ENCODE data around the gene MAGI2.

The MAGI2 gene

DNA sequence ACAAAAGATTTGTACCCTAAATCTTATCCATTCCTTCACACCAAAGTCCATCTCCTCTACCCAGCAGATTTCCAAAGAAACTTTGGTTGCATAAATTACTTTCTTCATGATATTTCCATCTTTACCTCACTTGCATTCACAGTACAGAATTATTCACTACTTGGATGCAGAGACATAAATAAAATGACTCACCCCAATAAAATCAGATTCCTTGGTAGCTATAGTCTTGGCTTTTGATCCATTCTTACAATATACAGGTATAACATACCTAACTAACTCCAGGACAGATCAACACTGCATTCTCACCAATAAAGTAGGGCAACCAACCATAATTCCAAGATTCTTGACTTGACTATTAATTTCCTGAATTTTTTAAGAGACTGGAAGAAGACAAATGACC lies 815.1 kb downstream of the MAGI2 start:
- DNase-seq (ENCODE audit: low spot score) (no peak), ATAC-seq (ENCODE audit: low read depth) (no peak)
- Histone ChIP-seq H3K27me3 (ENCODE audit: insufficient read depth, poor library complexity, severe bottlenecking) (no peaks in the 10 kb centered on the region), H3K9me3 (ENCODE audit: severe bottlenecking) (no peaks in the 10 kb centered on the region), H3K27ac (ENCODE audit: poor library complexity, severe bottlenecking) (no peak overlapping the region), H3K4me1 (ENCODE audit: insufficient read depth, poor library complexity, severe bottlenecking) (no peaks in the 10 kb centered on the region), H3K4me3 (ENCODE audit: severe bottlenecking) (no peak overlapping the region), H3K36me3 (ENCODE audit: low read depth) (no peaks in the 10 kb centered on the region)
- TF ChIP-seq, protein P1, sequence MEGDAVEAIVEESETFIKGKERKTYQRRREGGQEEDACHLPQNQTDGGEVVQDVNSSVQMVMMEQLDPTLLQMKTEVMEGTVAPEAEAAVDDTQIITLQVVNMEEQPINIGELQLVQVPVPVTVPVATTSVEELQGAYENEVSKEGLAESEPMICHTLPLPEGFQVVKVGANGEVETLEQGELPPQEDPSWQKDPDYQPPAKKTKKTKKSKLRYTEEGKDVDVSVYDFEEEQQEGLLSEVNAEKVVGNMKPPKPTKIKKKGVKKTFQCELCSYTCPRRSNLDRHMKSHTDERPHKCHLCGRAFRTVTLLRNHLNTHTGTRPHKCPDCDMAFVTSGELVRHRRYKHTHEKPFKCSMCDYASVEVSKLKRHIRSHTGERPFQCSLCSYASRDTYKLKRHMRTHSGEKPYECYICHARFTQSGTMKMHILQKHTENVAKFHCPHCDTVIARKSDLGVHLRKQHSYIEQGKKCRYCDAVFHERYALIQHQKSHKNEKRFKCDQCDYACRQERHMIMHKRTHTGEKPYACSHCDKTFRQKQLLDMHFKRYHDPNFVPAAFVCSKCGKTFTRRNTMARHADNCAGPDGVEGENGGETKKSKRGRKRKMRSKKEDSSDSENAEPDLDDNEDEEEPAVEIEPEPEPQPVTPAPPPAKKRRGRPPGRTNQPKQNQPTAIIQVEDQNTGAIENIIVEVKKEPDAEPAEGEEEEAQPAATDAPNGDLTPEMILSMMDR (IDR thresholded peaks at IDR 0.05; ENCODE audit: poor library complexity, severe bottlenecking) = no peak

DNA sequence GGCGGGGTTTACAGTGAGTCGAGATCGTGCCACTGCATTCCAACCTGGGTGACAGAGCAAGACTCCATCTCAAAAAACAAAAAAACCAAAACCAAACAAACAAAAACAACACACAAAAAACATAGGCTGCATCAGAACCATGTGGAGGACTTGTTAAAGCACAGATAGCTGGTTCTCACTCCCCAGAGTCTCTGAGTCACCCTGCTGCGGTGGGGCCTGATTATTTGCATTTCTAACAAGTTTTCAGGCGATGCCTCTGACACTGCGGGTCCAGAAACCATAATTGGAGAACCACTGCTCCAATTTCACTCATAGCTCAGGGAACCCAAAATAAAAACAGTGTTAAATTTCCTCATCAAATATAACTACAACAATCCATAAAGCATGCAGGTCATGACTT lies 816.7 kb downstream of the MAGI2 start:
- Histone ChIP-seq H3K27ac (ENCODE audit: poor library complexity, severe bottlenecking) (no peak overlapping the region), H3K4me1 (ENCODE audit: insufficient read depth, poor library complexity, severe bottlenecking) (no peaks in the 10 kb centered on the region), H3K27me3 (ENCODE audit: insufficient read depth, poor library complexity, severe bottlenecking) (no peaks in the 10 kb centered on the region), H3K9me3 (ENCODE audit: severe bottlenecking) (no peaks in the 10 kb centered on the region), H3K36me3 (ENCODE audit: low read depth) (no peaks in the 10 kb centered on the region), H3K4me3 (ENCODE audit: severe bottlenecking) (no peak overlapping the region)
- ATAC-seq (ENCODE audit: low read depth) (no peak), DNase-seq (ENCODE audit: low spot score) (no peak)
- TF ChIP-seq, protein P1 (IDR thresholded peaks at IDR 0.05; ENCODE audit: poor library complexity, severe bottlenecking) = no peak

DNA sequence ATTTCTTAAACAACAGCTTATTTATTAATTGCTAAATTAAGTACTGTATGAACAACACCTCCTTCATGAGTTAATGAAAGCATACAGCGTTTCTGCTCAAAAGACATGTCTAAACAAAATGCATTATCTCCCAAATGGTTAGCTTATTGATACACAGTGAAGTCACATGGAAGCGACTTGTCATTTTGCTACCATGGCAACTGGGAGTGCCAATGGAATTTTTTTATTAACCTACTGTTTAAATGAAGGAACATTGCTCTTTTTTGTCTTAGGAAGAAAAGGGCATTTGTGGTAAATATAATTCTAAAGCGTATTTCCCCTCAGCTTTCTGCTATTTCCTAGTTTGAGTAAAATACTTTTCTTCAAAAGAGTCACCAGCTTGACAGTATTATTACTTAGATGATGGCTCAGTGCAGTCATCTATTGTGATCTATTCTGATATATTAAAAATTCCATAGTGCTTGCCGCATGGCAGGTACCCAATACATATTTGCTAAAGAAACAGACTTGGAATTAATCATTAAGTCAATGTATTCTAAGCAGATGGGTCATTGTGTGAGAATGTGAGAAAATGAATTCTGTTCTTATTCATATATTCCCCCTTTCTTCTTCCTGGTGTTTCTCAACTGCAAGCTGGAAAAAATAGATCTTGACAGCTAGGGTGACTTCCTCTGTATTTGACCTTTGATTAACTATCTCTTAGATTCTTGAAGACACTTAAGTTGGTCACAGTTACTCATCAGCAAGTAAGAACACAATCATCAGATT lies 818.3 kb downstream of the MAGI2 start:
- TF ChIP-seq, protein P1 (IDR thresholded peaks at IDR 0.05; ENCODE audit: poor library complexity, severe bottlenecking) = no peak
- no peaks in the 10 kb centered on the region for H3K36me3 ChIP-seq (ENCODE audit: low read depth)
- H3K9me3 ChIP-seq (ENCODE audit: severe bottlenecking) = no peaks in the 10 kb centered on the region
- no peak for DNase-seq (ENCODE audit: low spot score)
- H3K4me3 ChIP-seq (ENCODE audit: severe bottlenecking) = no peak overlapping the region
- ATAC-seq (ENCODE audit: low read depth) = no peak
- no peaks in the 10 kb centered on the region for H3K27me3 ChIP-seq (ENCODE audit: insufficient read depth, poor library complexity, severe bottlenecking)
- H3K27ac ChIP-seq (ENCODE audit: poor library complexity, severe bottlenecking) = no peak overlapping the region
- H3K4me1 ChIP-seq (ENCODE audit: insufficient read depth, poor library complexity, severe bottlenecking) = no peaks in the 10 kb centered on the region

DNA sequence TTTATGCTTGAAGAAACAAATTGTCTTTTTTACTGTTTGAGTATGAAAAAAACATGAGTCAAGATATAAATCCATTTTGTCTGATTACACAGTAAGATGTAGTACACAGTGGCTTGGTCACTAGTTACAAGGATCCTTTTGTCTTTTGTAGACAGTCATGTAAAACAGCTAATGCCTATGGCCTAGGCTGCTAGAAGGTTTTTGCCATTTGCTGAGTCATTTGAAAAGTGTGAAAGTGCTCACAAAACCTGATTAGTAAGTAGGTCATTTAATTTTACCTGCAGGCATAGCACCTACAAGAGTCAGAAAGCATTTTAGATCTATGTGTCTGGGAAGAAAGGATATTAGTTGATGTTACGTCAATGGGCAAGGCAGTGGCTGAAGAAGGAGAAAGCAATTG lies 819.4 kb downstream of the MAGI2 start:
- Histone ChIP-seq H3K4me3 (ENCODE audit: severe bottlenecking) (no peak overlapping the region), H3K27ac (ENCODE audit: poor library complexity, severe bottlenecking) (no peak overlapping the region)
- TF ChIP-seq, protein P1 (IDR thresholded peaks at IDR 0.05; ENCODE audit: poor library complexity, severe bottlenecking) = no peak

DNA sequence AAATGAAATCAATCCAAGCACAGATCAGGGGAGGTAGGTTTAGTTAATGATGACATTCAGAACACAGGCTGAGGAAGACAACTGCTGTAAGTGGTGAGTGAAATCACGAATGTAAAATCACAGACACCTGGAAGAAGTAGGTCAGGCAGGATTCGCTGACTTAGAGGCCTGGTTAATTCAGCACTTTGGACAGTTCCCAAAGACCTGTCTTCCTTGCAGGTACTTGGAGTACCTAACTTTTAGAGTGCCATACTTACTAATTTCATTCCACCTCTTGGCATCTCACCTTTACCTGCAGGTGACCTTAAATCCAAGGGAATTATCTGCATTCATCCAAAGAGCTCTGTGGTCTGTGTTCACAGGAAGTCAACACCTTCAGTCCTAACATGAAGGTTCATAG lies 832.5 kb downstream of the MAGI2 start:
- Histone ChIP-seq H3K27ac (ENCODE audit: poor library complexity, severe bottlenecking) (no peak overlapping the region), H3K36me3 (ENCODE audit: low read depth) (no peaks in the 10 kb centered on the region), H3K4me1 (ENCODE audit: insufficient read depth, poor library complexity, severe bottlenecking) (no peaks in the 10 kb centered on the region), H3K27me3 (ENCODE audit: insufficient read depth, poor library complexity, severe bottlenecking) (no peaks in the 10 kb centered on the region), H3K4me3 (ENCODE audit: severe bottlenecking) (no peak overlapping the region), H3K9me3 (ENCODE audit: severe bottlenecking) (no peaks in the 10 kb centered on the region)
- DNase-seq (ENCODE audit: low spot score) (no peak), ATAC-seq (ENCODE audit: low read depth) (no peak)
- TF ChIP-seq, protein P1 (IDR thresholded peaks at IDR 0.05; ENCODE audit: poor library complexity, severe bottlenecking) = no peak

More for the DNA sequence above, 819.4 kb downstream of the MAGI2 start:
- no peaks in the 10 kb centered on the region for H3K36me3 ChIP-seq (ENCODE audit: low read depth)
- no peaks in the 10 kb centered on the region for H3K27me3 ChIP-seq (ENCODE audit: insufficient read depth, poor library complexity, severe bottlenecking)
- no peaks in the 10 kb centered on the region for H3K9me3 ChIP-seq (ENCODE audit: severe bottlenecking)
- ATAC-seq (ENCODE audit: low read depth) = no peak
- no peaks in the 10 kb centered on the region for H3K4me1 ChIP-seq (ENCODE audit: insufficient read depth, poor library complexity, severe bottlenecking)
- DNase-seq (ENCODE audit: low spot score) = no peak
